ENCODE measurements around the gene TSPO.

The TSPO gene

DNA sequence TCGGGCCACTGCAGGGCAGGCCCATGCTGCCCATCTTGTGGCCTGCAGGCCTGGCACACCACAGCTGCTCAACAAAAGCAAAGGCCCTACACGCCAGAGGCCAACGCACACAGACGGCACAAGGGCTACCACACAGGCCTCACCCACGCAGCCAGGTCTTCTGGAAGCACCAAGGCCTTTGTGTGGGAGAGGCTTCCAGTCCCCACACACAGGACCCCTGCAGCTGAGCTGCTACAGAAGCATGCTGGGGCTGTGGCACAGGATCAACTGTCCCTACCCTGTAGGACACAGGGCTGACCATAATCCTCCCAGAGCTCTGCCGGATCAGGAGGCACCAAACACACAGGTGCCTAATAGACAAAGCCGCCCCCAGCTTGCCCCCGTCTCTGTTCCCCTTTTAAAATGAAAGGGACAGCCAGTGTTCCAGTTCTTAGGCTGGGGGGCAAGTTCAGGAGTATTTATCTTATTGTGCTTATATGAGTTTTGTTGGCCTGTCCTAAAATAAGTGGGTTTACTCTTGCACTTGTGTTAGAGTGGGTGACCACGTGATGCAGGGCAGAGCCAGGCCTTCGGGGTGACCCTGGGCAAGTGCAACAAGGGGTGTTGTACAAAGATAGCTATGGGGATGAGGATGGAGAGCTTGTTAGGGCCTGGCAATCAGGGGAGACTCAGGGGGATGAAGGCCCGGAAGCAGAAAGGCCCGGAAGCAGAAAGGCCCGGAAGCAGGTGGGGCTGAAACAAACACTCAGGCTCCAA lies 30.1 kb downstream of the TSPO start:
- peaks cover 53% of the 10 kb centered on the region for H3K36me3 ChIP-seq (ENCODE audit: control insufficient read depth, insufficient read depth, low read length)

DNA sequence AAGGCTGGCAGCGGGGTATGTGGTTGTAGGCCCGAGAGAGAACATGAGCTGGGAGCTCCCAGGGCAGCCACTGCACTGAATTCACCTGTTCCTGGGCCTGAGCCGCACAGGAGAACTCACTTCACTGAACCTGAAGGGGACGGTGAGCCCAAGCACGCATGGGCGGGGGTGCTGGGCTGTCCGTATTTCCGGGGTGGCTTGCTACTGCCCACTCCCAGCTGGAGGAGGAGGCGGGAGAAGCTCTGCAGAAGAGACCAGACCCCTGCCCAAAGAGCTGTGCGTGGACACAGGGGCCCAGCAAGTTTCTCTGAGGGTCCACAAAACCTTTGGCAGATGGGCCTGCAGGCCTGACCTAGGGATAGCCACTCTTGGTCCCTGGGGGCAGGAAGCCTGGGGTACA lies 30.8 kb downstream of the TSPO start:
- Histone ChIP-seq H3K27ac (ENCODE audit: low read depth, low read length) (no peak overlapping the region), H3K27me3 (ENCODE audit: control insufficient read depth, insufficient read depth, low read length) (no peaks in the 10 kb centered on the region; the same call in 1 of the 2 replicates), H3K36me3 (ENCODE audit: control insufficient read depth, insufficient read depth, low read length) (peaks cover 53% of the 10 kb centered on the region)

More for the DNA sequence above, 30.1 kb downstream of the TSPO start:
- Histone ChIP-seq H3K4me1 (ENCODE audit: control insufficient read depth, insufficient read depth, low read length) (peaks cover 7% of the 10 kb centered on the region), H3K9ac (ENCODE audit: low read length) (no peak overlapping the region), H3K4me3 (ENCODE audit: low read depth, low read length) (no peak overlapping the region), H3K27ac (ENCODE audit: low read depth, low read length) (no peak overlapping the region), H3K27me3 (ENCODE audit: control insufficient read depth, insufficient read depth, low read length) (no peaks in the 10 kb centered on the region; the same call in 1 of the 2 replicates), H3K9me3 (ENCODE audit: control insufficient read depth, insufficient read depth, low read depth, low read length) (no peaks in the 10 kb centered on the region)

DNA sequence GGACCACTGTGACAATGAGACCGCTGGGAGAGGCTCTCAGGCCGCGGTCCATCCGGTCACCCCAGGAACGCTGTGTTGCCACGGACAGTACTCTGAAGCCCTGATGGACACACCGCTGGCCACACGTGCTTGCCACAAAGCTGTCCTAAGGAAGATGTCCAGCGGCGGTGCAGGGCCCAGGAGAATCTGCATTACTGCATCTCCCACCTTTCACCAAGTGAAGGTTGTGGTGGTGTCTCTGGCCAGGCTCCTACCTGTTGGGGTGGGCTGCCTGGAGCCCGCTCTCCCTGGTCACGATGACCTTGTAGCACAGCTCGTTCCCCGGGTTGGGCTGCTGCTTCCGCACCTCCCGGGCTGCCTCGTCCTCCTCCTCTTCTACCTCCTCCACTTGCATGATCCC lies 31.4 kb downstream of the TSPO start:
- peaks cover 48% of the 10 kb centered on the region for H3K36me3 ChIP-seq (ENCODE audit: control insufficient read depth, insufficient read depth, low read length)
- no peak overlapping the region for H3K27ac ChIP-seq (ENCODE audit: low read depth, low read length)
- H3K4me1 ChIP-seq (ENCODE audit: control insufficient read depth, insufficient read depth, low read length) = peaks cover 8% of the 10 kb centered on the region
- H3K27me3 ChIP-seq (ENCODE audit: control insufficient read depth, insufficient read depth, low read length) = no peaks in the 10 kb centered on the region; the same call in 1 of the 2 replicates
- no peak overlapping the region for H3K4me3 ChIP-seq (ENCODE audit: low read depth, low read length)
- no peaks in the 10 kb centered on the region for H3K9me3 ChIP-seq (ENCODE audit: control insufficient read depth, insufficient read depth, low read depth, low read length)
- no peak overlapping the region for H3K9ac ChIP-seq (ENCODE audit: low read length)

More for the DNA sequence above, 30.8 kb downstream of the TSPO start:
- Histone ChIP-seq H3K4me1 (ENCODE audit: control insufficient read depth, insufficient read depth, low read length) (peaks cover 7% of the 10 kb centered on the region), H3K4me3 (ENCODE audit: low read depth, low read length) (no peak overlapping the region), H3K9me3 (ENCODE audit: control insufficient read depth, insufficient read depth, low read depth, low read length) (no peaks in the 10 kb centered on the region), H3K9ac (ENCODE audit: low read length) (no peak overlapping the region)

DNA sequence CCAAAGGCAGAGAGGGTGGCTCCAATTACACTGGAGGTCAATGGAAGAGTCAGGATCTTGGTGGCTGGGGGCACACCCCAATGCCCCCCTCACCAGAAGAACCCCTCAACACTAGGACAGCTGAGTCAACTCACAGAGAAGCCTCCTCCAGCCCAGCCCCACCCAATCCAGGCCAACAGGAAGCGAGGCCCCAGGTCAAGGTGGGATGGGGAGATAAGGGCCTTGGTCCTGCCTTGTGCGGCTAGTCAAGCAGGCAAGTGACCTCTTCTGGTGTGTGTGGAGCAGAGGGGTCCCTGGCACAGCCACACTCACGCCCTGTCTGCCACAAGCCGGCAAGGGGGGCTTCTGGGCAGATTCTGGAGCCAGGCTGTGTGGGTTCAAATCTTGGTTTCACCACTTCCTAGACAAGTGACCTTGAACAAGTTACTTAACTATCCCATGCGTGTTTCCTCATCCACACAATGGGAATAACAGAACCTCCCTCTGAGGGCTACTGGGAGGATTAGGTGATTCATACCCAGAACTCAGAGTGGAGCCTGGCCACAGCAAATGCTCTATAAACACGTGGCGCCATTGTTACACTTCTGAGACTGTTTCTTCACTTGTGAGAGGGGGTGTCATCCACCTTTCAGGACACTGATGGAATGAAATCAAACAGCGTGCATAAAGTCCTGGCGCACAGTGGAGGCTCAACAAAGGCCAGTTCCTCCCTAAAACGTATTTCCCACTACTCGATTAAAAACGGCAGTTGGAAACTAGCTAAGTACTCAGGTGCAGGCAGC lies 32.3 kb downstream of the TSPO start:
- H3K4me3 ChIP-seq (ENCODE audit: low read depth, low read length) = no peak overlapping the region
- no peak overlapping the region for H3K9ac ChIP-seq (ENCODE audit: low read length)
- H3K27ac ChIP-seq (ENCODE audit: low read depth, low read length) = no peak overlapping the region
- H3K27me3 ChIP-seq (ENCODE audit: control insufficient read depth, insufficient read depth, low read length) = no peaks in the 10 kb centered on the region; the same call in 1 of the 2 replicates
- peaks cover 10% of the 10 kb centered on the region for H3K4me1 ChIP-seq (ENCODE audit: control insufficient read depth, insufficient read depth, low read length)
- no peaks in the 10 kb centered on the region for H3K9me3 ChIP-seq (ENCODE audit: control insufficient read depth, insufficient read depth, low read depth, low read length)
- H3K36me3 ChIP-seq (ENCODE audit: control insufficient read depth, insufficient read depth, low read length) = peaks cover 43% of the 10 kb centered on the region

DNA sequence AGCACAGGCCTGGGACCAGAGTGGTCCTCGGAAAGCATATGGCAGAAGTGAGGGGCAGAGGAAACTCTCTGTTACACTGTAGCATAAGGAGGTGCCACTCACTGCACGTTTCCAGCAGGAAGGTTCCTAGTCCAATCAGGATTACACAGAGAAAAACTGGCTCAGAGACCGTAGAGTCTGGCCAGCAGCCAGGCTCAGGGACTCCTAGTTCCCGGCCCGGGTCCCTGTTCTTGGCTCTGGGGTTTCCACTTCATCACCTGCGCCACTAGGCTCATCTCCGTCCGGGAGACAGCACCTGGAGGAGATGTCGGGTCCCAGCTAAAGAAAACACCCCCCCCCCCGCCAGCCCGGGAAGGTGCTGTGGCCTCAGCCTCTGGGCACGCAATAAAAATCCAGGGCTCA lies 34.5 kb downstream of the TSPO start:
- H3K4me1 ChIP-seq (ENCODE audit: control insufficient read depth, insufficient read depth, low read length) = peaks cover 15% of the 10 kb centered on the region
- H3K27me3 ChIP-seq (ENCODE audit: control insufficient read depth, insufficient read depth, low read length) = no peaks in the 10 kb centered on the region; the same call in 1 of the 2 replicates
- no peaks in the 10 kb centered on the region for H3K9me3 ChIP-seq (ENCODE audit: control insufficient read depth, insufficient read depth, low read depth, low read length)
- no peak overlapping the region for H3K27ac ChIP-seq (ENCODE audit: low read depth, low read length)
- H3K4me3 ChIP-seq (ENCODE audit: low read depth, low read length) = peak overlapping the region; percentile 67
- H3K9ac ChIP-seq (ENCODE audit: low read length) = peak overlapping the region; percentile 78
- peaks cover 21% of the 10 kb centered on the region; the same call in 1 of the 2 replicates for H3K36me3 ChIP-seq (ENCODE audit: control insufficient read depth, insufficient read depth, low read length)

DNA sequence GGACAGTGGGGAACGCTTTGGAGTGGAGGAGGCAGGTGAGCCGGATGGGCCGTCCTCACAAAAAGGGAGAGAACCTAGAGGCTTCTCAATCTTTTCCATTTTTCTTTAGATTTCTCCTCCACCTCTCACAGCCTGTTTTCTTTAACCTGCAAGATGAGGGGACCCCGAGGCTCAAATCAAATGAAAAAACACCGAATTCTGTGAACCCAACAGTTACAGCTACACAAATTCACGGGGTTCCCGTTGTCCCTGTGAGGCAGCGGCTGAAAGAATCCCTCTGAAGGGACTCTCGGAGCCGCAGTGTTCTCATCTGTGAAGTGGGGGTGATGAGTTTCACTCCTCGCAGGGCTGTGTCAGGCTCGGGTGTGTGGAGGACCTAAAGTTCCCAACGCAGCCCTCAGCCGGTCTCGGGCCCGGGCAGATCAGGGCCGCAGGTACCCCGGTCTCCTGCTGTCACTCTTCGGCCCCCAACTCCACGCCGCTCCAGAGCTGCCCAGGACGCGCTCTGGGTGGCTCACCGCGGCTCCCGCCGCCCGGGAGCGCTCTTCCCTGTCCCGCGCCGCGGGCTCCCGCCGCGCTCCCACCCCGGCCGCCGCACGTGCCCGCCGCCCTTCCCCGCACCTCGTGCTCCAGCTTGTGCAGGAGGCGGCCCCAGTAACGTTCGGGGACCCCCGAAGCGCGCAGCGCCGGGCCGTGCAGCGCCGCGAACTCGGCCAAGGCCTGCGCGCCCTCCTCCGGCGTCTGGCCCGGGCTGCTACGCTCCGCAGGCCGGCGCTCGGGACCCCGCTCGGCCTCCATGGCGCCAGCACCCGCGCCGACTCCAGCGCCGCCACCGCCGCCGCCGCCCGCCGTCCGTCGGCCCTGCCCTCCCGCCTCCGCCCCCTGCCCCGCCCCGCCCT lies 35.2 kb downstream of the TSPO start, which contains the start of gene TTLL12:
Gene TTLL12, minus strand, starts transcription at position 863 of the 899 bp plus-strand sequence. Its CDS starts 65 bp downstream, at position 798.
- peak within 1 kb of the TSS; percentile 74 for H3K4me3 ChIP-seq (ENCODE audit: low read depth, low read length)
- no peaks in the 10 kb centered on the region; the same call in 1 of the 2 replicates for H3K27me3 ChIP-seq (ENCODE audit: control insufficient read depth, insufficient read depth, low read length)
- H3K9me3 ChIP-seq (ENCODE audit: control insufficient read depth, insufficient read depth, low read depth, low read length) = no peaks in the 10 kb centered on the region
- H3K27ac ChIP-seq (ENCODE audit: low read depth, low read length) = peak within 1 kb of the TSS; percentile 85; the same call in 1 of the 2 replicates
- H3K9ac ChIP-seq (ENCODE audit: low read length) = peak within 1 kb of the TSS; percentile 78
- H3K4me1 ChIP-seq (ENCODE audit: control insufficient read depth, insufficient read depth, low read length) = peaks cover 15% of the 10 kb centered on the region
- H3K36me3 ChIP-seq (ENCODE audit: control insufficient read depth, insufficient read depth, low read length) = peaks cover 15% of the 10 kb centered on the region; the same call in 1 of the 2 replicates

DNA sequence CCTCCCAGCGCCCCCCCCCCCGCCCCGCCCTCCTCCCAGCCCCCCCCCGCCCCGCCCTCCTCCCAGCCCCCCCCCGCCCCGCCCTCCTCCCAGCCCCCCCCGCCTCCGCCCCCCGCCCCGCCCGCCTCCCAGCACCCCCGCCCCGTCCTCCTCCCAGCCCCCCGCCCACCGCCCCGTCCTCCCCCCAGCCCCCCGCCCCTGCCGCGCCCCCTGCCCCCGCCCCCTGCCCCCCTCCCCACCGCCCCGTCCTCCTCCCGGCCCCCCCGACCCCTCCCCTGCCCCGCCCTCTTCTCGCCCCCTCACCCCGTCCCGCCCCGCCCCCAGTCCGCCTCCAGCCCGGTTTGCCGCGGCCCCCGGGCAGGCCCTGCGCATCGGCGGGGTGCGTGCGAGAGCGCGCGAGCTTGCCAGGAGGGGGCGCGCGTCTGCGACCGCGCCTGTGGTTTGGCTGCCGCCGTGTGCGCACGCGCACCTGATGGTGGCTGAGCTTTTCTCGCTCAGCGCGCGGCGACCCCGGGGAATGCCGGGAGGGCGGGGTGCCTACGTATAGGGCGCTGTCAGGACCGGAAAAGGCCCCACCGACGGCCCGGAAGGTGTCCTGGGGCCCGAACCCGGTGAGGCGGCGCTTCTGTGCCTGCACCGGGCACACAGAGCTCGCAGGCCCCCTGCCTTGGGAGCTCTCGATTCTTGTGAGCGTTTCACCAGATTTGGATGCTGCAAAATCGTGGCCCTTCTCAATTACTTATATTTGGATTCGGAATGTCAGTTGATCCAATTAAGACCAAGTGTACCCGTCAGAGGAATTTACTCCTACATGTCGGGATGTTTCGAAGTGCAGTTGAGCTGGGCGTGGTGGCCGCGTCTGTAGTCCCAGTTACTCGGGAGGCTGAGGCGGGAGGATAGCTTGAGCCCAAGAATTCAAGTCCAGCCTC lies 36.1 kb downstream of the TSPO start:
- Histone ChIP-seq H3K9me3 (ENCODE audit: control insufficient read depth, insufficient read depth, low read depth, low read length) (no peaks in the 10 kb centered on the region), H3K27me3 (ENCODE audit: control insufficient read depth, insufficient read depth, low read length) (no peaks in the 10 kb centered on the region; the same call in 1 of the 2 replicates), H3K36me3 (ENCODE audit: control insufficient read depth, insufficient read depth, low read length) (peaks cover 6% of the 10 kb centered on the region; the same call in 1 of the 2 replicates), H3K4me1 (ENCODE audit: control insufficient read depth, insufficient read depth, low read length) (peaks cover 15% of the 10 kb centered on the region), H3K27ac (ENCODE audit: low read depth, low read length) (peak overlapping the region; percentile 85; the same call in 1 of the 2 replicates), H3K9ac (ENCODE audit: low read length) (peak overlapping the region; percentile 66), H3K4me3 (ENCODE audit: low read depth, low read length) (peak overlapping the region; percentile 74)

DNA sequence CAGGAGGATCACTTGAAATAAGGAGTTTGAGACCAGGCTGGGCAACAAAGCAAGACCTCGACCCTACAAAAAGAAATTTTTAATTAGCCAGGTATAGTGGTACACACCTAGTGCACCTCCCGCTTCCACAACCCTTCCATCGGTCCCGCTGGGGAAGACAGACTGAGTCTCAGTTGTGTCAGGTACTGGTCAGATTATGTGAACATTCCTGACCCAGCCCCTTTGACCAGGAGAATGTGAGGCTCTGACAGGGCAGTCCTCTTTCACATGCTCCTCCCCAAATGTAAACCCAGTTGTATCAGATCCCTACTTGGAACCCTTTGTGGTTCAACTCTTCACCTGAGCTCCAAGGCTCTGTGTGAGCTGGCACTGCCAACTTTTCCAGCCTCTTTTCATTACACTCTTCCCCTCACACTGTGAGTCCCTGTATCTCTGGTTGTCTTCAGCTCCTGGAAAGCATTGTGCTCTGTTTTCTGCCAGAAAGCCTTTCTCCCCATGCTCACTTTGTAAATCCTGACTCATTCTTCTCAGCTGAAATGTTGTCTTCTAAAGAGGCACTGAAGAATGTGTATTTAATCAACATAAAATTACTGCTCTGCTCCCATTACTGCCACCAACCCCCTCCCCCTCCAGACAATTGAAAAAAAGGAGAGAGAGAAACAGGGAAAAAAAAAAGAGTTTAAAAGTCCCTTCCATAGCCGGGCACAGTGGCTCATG lies 37.6 kb downstream of the TSPO start:
- Histone ChIP-seq H3K9ac (ENCODE audit: low read length) (no peak overlapping the region), H3K27ac (ENCODE audit: low read depth, low read length) (no peak overlapping the region)

DNA sequence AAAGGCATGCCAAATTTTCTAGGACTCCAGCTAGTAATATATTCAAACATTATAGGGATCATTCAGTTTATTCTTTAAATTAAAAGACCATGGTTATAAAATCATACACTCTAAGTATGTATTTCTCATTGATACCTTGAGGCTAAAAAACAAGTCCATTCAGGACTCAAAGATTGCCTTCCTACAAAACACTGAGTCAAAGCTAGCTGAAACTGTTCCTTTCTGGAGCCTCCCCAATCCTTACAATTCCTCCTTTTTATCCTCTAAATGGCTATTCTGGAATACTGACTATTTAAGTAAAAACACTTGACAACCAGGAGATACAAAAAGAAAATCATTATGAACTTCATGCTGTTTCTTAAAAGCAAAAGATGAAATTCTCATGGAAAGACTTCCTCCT lies 40.5 kb downstream of the TSPO start:
- H3K9me3 ChIP-seq (ENCODE audit: control insufficient read depth, insufficient read depth, low read depth, low read length) = no peaks in the 10 kb centered on the region
- H3K9ac ChIP-seq (ENCODE audit: low read length) = no peak overlapping the region
- H3K27ac ChIP-seq (ENCODE audit: low read depth, low read length) = no peak overlapping the region
- H3K36me3 ChIP-seq (ENCODE audit: control insufficient read depth, insufficient read depth, low read length) = no peaks in the 10 kb centered on the region
- H3K4me3 ChIP-seq (ENCODE audit: low read depth, low read length) = no peak overlapping the region
- peaks cover 9% of the 10 kb centered on the region; the same call in 1 of the 2 replicates for H3K4me1 ChIP-seq (ENCODE audit: control insufficient read depth, insufficient read depth, low read length)
- no peaks in the 10 kb centered on the region for H3K27me3 ChIP-seq (ENCODE audit: control insufficient read depth, insufficient read depth, low read length)

More for the DNA sequence above, 37.6 kb downstream of the TSPO start:
- H3K27me3 ChIP-seq (ENCODE audit: control insufficient read depth, insufficient read depth, low read length) = no peaks in the 10 kb centered on the region; the same call in 1 of the 2 replicates
- H3K9me3 ChIP-seq (ENCODE audit: control insufficient read depth, insufficient read depth, low read depth, low read length) = no peaks in the 10 kb centered on the region
- H3K4me1 ChIP-seq (ENCODE audit: control insufficient read depth, insufficient read depth, low read length) = peaks cover 15% of the 10 kb centered on the region
- H3K36me3 ChIP-seq (ENCODE audit: control insufficient read depth, insufficient read depth, low read length) = no peaks in the 10 kb centered on the region
- H3K4me3 ChIP-seq (ENCODE audit: low read depth, low read length) = no peak overlapping the region
